Neural progenitor cell (in vitro differentiated cells): Measurements from ENCODE around the gene EXOG. TPM values are rescaled to one million over a fixed set of nuclear protein-coding genes. Genes with fewer than 3 reads are reported as not detected.

Experiments used
- DNase-seq: peaks from one replicate; pipeline ENCODE4 v3.0.0-alpha.2; 2016; ENCODE audit warnings: low spot score
- H2AFZ ChIP-seq: fragments of 200-600 bp; sonication (generic); replicated peaks from 2 replicates; pipeline ENCODE4 v1.6.1; 2016; ENCODE audit warnings: antibody characterized with exemption
- H3F3A ChIP-seq: fragments of 200-600 bp; sonication (generic); 2 replicates; pipeline ENCODE4 v1.6.1; 2016; ENCODE audit warnings: antibody characterized with exemption, low read depth
- H3K27ac ChIP-seq: fragments of 200-600 bp; sonication (generic); 2 replicates; pipeline ENCODE4 v1.5.1; 2016; ENCODE audit warnings: mild to moderate bottlenecking
- H3K27me3 ChIP-seq: fragments of 200-600 bp; sonication (generic); 2 replicates; pipeline ENCODE4 v1.6.1; 2016; ENCODE audit warnings: mild to moderate bottlenecking, moderate library complexity
- H3K36me3 ChIP-seq: fragments of 200-600 bp; sonication (generic); 2 replicates; pipeline ENCODE4 v1.5.1; 2016
- H3K4me1 ChIP-seq: fragments of 200-600 bp; sonication (generic); 2 replicates; pipeline ENCODE4 v1.6.1; 2016; ENCODE audit warnings: mixed run types
- H3K4me2 ChIP-seq: fragments of 200-600 bp; sonication (generic); 2 replicates; pipeline ENCODE4 v1.6.1; 2016
- H3K4me3 ChIP-seq: fragments of 200-600 bp; sonication (generic); 2 replicates; pipeline ENCODE4 v1.5.1; 2016
- H3K79me2 ChIP-seq: fragments of 200-600 bp; sonication (generic); 2 replicates; pipeline ENCODE4 v1.6.1; 2016; ENCODE audit warnings: low read depth
- H3K9ac ChIP-seq: fragments of 200-600 bp; sonication (generic); 2 replicates; pipeline ENCODE4 v1.6.1; 2016
- H3K9me3 ChIP-seq: fragments of 200-600 bp; sonication (generic); 2 replicates; pipeline ENCODE4 v1.5.1; 2016; ENCODE audit warnings: low read depth
- H4K20me1 ChIP-seq: fragments of 200-600 bp; sonication (generic); 2 replicates; pipeline ENCODE4 v1.6.1; 2016; ENCODE audit warnings: low read depth
- H3K27ac Mint-ChIP-seq: 3 replicates; pipeline ENCODE4 v1.8.0; 2021; ENCODE audit warnings: mixed read lengths
- H3K27me3 Mint-ChIP-seq: 2 replicates; pipeline ENCODE4 v1.8.0; 2022; ENCODE audit warnings: low read depth, mild to moderate bottlenecking, inconsistent platforms, moderate library complexity, mixed read lengths; ENCODE audit not compliant: insufficient read depth
- H3K36me3 Mint-ChIP-seq: 3 replicates; pipeline ENCODE4 v1.8.0; 2021; ENCODE audit warnings: mixed read lengths
- H3K4me1 Mint-ChIP-seq: 3 replicates; pipeline ENCODE4 v1.8.0; 2021; ENCODE audit warnings: mixed read lengths
- H3K4me3 Mint-ChIP-seq: 3 replicates; pipeline ENCODE4 v1.8.0; 2021; ENCODE audit warnings: mild to moderate bottlenecking, moderate library complexity, mixed read lengths
- H3K9me3 Mint-ChIP-seq: 3 replicates; pipeline ENCODE4 v1.8.0; 2020; ENCODE audit warnings: mixed read lengths
- EZH2 ChIP-seq: fragments of 200-600 bp; sonication (generic); IDR thresholded peaks from 2 replicates; pipeline ENCODE4 v1.6.1; 2017; ENCODE audit warnings: antibody characterized with exemption, mild to moderate bottlenecking, moderate library complexity
- EZH2phosphoT487 ChIP-seq: fragments of 200-600 bp; sonication (generic); IDR thresholded peaks from 2 replicates; pipeline ENCODE4 v1.6.1; 2017; ENCODE audit warnings: antibody characterized with exemption
- total RNA-seq: library from RNA; depleted of rRNA; stranded (reverse); fragments of >200 nt; gene quantifications from 2 replicates; pipeline ENCODE4 v1.2.3, GENCODE V29; 2015; ENCODE audit warnings: low replicate concordance
- TF ChIP-seq, protein P1 (sequence below): fragments of 200-600 bp; sonication (generic); IDR thresholded peaks from 2 replicates; pipeline ENCODE4 v1.5.1; 2017; ENCODE audit warnings: antibody characterized with exemption, mild to moderate bottlenecking

The EXOG gene
- total RNA-seq, 1 donor from 2014 or later = 11.6 TPM

DNA sequence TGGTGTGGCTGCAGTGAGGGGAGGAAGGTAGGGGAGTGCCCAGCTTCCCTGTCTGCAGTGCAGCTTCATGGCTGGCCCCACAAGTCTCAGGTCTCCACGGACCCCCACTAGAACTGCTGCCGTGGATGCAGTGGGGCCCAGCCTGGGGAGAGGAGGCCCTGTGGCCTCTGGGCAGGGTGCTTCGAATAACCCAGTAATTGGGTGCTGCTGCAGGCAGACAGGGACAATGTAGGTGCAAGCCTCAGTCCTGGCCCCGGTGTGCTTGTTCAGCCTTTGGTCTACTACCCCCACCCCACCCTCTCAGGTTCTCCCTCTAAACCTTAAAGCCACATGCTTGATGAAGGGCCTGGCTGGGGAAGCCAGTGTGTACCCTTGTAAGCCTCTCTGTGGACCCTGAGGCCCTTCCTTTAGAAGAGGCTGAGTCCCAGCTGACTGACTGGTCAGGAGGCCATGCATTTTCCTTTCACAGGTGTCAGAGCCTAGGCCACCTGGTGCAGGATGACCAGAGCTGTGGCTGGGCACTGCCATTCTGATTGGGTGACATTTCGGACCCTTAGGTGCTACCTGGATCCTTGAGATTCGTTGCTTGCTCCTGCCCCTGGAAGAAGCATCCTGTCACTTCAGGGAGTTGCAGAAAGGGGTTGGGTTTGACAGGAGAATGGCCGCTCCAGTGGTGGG, 21.1 kb upstream of the EXOG start:
- H3K4me3 Mint-ChIP-seq = no peak overlapping the region
- H4K20me1 ChIP-seq = peaks cover 85% of the 10 kb centered on the region
- H3K4me2 ChIP-seq = no peak overlapping the region
- peaks cover 76% of the 10 kb centered on the region for H3K79me2 ChIP-seq
- no peak for DNase-seq
- no peak for TF ChIP-seq EZH2phosphoT487
- no peak for TF ChIP-seq EZH2
- TF ChIP-seq, protein P1, sequence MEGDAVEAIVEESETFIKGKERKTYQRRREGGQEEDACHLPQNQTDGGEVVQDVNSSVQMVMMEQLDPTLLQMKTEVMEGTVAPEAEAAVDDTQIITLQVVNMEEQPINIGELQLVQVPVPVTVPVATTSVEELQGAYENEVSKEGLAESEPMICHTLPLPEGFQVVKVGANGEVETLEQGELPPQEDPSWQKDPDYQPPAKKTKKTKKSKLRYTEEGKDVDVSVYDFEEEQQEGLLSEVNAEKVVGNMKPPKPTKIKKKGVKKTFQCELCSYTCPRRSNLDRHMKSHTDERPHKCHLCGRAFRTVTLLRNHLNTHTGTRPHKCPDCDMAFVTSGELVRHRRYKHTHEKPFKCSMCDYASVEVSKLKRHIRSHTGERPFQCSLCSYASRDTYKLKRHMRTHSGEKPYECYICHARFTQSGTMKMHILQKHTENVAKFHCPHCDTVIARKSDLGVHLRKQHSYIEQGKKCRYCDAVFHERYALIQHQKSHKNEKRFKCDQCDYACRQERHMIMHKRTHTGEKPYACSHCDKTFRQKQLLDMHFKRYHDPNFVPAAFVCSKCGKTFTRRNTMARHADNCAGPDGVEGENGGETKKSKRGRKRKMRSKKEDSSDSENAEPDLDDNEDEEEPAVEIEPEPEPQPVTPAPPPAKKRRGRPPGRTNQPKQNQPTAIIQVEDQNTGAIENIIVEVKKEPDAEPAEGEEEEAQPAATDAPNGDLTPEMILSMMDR = no peak
- peaks cover 32% of the 10 kb centered on the region for H3K36me3 Mint-ChIP-seq
- H3K27ac ChIP-seq = no peak overlapping the region
- no peaks in the 10 kb centered on the region for H3K36me3 ChIP-seq
- no peaks in the 10 kb centered on the region for H3K4me1 ChIP-seq
- no peak overlapping the region for H3K27ac Mint-ChIP-seq
- H2AFZ ChIP-seq = no peak overlapping the region
- peaks cover 7% of the 10 kb centered on the region for H3K9me3 ChIP-seq
- H3K27me3 Mint-ChIP-seq = peaks cover 3% of the 10 kb centered on the region
- no peaks in the 10 kb centered on the region for H3K27me3 ChIP-seq
- no peak overlapping the region for H3K9ac ChIP-seq
- H3K9me3 Mint-ChIP-seq = peaks cover 26% of the 10 kb centered on the region
- H3F3A ChIP-seq = no peaks in the 10 kb centered on the region
- H3K4me3 ChIP-seq = no peak overlapping the region
- H3K4me1 Mint-ChIP-seq = peaks cover 3% of the 10 kb centered on the region

DNA sequence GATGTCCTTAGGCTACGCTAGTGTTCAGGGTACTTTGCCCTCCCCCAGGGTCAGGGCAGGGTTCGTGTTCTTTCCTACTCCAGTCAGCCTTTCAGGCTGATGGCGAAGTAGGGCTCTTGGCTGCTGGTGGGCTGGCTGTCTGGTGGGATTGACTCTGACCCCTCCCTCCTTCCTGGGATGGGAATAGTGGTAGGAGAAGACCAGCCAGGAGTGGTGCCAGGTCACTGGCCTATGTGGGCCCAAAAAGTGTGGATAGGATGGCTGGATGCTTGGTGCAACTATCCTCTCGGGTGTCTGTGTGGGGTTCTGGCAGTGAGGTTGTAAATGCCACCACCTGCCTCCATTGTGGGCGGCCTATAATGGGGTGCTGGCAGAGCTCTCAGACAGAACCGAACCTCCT, 20.4 kb upstream of the EXOG start:
- Histone ChIP-seq H3K4me1 (no peaks in the 10 kb centered on the region), H3K36me3 (peaks cover 6% of the 10 kb centered on the region), H4K20me1 (peaks cover 91% of the 10 kb centered on the region), H3K9ac (no peak overlapping the region), H2AFZ (no peak overlapping the region), H3K4me3 (no peak overlapping the region), H3K27ac (no peak overlapping the region), H3K9me3 (peaks cover under 1% of the 10 kb centered on the region), H3F3A (no peaks in the 10 kb centered on the region), H3K27me3 (no peaks in the 10 kb centered on the region), H3K4me2 (no peak overlapping the region), H3K79me2 (peaks cover 69% of the 10 kb centered on the region)
- TF ChIP-seq EZH2phosphoT487 (no peak), EZH2 (no peak)
- TF ChIP-seq, protein P1 = no peak
- H3K27me3 Mint-ChIP-seq = peaks cover 3% of the 10 kb centered on the region
- no peak overlapping the region for H3K4me3 Mint-ChIP-seq
- H3K36me3 Mint-ChIP-seq = peaks cover 28% of the 10 kb centered on the region
- DNase-seq = no peak
- no peak overlapping the region for H3K27ac Mint-ChIP-seq
- peaks cover 20% of the 10 kb centered on the region for H3K9me3 Mint-ChIP-seq
- peaks cover 3% of the 10 kb centered on the region for H3K4me1 Mint-ChIP-seq

DNA sequence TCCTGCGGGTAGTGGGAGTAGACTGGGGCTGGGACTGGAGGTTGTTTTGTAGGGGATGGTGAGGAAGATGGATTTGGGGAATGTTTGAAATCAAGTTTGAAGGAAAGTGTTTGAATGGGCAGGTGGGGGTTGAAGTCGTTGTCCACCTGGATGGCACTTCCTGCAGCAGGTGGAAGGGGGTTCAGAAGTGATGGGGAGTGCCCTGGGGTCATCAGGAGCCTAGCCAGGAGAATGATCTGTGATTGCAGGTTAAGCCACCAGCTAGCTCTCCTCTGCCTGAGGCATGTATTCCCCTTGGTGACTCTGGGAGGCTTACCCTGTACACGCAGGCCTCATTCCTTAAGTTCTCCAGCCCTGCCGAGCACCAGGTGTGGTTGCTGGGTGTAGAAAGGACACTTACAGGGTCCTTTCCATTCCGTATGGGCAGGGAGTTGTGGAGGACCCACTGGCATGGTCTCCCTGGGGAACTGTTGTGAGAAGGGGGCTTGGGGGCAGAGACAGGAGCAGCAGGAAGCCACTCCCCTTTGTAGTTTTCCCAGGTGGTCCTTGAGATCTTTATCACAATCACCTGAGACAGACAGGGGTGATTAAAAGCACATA, 19.9 kb upstream of the EXOG start:
- H3K9ac ChIP-seq = no peak overlapping the region
- H3K36me3 ChIP-seq = peaks cover 12% of the 10 kb centered on the region

More for the DNA sequence above, 19.9 kb upstream of the EXOG start:
- Mint-ChIP-seq H3K36me3 (peaks cover 27% of the 10 kb centered on the region), H3K27me3 (peaks cover 3% of the 10 kb centered on the region), H3K27ac (no peak overlapping the region), H3K4me3 (no peak overlapping the region), H3K9me3 (peaks cover 15% of the 10 kb centered on the region), H3K4me1 (peaks cover 3% of the 10 kb centered on the region)
- Histone ChIP-seq H3K27ac (no peak overlapping the region), H3K79me2 (peaks cover 64% of the 10 kb centered on the region), H3K27me3 (no peaks in the 10 kb centered on the region), H4K20me1 (peaks cover 93% of the 10 kb centered on the region), H3K4me2 (no peak overlapping the region), H3K9me3 (no peaks in the 10 kb centered on the region), H2AFZ (no peak overlapping the region), H3K4me3 (no peak overlapping the region), H3F3A (no peaks in the 10 kb centered on the region), H3K4me1 (no peaks in the 10 kb centered on the region)
- no peak for DNase-seq
- TF ChIP-seq, protein P1 = no peak
- TF ChIP-seq EZH2phosphoT487 (no peak), EZH2 (no peak)
